DMS79 (cell line): ENCODE data around the gene CEP170.
"Not testable (repeated sequence)": the region's sequence is repeated elsewhere in the genome, so short reads cannot be mapped to it uniquely, and the experiment has no call there.

Experiments
- DNase-seq: peaks from one replicate; lab custom pipeline; 2025; lab: John Stamatoyannopoulos, UW

Gene CEP170

GRCh38 chr1:243173758-243174369 is 81.2 kb downstream of the CEP170 start:
- not testable (repeated sequence) for DNase-seq

DNA sequence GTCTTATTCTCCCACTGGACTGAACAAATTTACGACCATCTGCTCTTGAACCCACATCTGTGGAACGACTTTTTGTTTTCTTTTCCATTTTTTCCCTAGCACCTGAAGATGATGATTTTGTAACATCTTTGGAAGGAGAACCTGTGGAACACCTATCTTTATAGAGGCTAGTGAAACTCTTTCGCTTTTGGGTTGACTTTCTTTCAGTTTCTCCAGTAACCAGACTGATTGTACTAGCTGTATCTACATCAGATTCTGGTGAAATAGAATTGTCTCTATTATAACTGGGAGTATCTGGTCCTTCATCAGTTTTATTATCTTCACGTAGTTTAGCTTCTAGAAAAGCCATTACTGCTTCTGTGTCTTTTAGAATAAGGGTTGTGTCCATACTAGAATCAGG is 90.2 kb downstream of the CEP170 start:
- DNase-seq, result not testable (repeated sequence)

- DNase-seq, result not testable (repeated sequence)
Observed at GRCh38 chr1:243150906-243151305, 104.2 kb downstream of the CEP170 start.

- not testable (repeated sequence) for DNase-seq
Observed at GRCh38 chr1:243149120-243149519, 106.0 kb downstream of the CEP170 start.

GRCh38 chr1:243147351-243147750 is 107.7 kb downstream of the CEP170 start:
- DNase-seq, result not testable (repeated sequence)

DNA sequence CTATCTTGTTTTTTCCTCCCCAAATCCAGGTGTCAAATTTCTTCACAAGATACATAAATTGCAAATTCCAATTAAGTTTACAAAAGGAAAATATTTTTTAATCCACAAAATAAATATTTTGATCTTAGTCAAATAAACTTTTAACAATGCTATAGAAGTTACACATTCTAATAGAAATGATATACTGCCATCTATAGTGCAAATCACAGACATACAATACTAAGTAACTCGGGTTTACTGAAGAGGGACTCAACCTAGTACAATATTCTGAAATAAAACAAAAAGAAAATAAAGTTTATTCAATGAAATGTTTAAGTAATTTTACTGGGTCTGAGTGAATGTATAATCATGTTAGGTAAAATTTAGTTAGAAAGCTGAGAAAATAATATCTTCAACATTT is 114.6 kb downstream of the CEP170 start:
- DNase-seq, result not testable (repeated sequence)

- peak; percentile 67 for DNase-seq
Observed at GRCh38 chr1:243122876-243123409, 132.1 kb downstream of the CEP170 start.

DNA sequence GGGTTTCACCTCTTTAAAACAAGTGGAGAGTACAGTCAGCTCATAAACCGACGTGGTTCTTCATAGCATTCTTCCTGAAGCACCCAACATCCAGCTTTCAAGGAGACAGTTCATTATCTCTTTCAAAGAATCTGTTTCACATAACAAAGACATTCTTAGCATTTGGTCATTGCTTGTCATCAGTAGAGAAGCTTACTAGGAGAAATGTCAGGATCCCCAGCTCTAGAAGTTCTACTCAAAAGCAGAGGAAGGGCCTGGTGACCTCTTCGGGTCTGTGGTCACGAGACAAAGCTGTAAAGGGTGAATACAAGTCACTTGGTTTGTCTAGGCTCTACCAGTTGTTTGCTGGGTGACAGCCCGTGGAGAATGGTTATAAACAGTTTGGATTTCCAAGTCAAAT is 133.1 kb downstream of the CEP170 start:
- not testable (repeated sequence) for DNase-seq

GRCh38 chr1:243118601-243119322 is 136.3 kb downstream of the CEP170 start:
- DNase-seq, result not testable (repeated sequence)

DNA sequence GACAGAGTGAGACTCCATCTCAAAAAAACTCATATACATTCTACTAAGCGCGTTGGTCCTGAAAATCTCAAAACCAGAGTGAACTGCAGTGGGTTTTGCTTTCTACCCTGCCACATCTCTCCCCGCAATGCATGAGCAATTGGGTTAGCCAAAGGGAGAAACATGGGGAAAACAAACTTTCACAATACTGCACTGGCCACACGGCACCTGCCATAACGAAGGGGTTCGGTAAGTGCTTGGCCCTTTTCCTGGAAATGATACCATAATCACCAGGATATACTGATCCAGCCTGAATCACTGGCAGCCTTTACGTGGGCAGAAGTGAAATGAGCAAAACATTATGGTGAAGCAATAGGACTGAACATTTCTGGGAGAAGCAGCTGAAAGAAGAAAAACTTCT is 138.9 kb downstream of the CEP170 start:
- DNase-seq, result not testable (repeated sequence)

GRCh38 chr1:243114769-243115168 is 140.3 kb downstream of the CEP170 start:
- not testable (repeated sequence) for DNase-seq

DNA sequence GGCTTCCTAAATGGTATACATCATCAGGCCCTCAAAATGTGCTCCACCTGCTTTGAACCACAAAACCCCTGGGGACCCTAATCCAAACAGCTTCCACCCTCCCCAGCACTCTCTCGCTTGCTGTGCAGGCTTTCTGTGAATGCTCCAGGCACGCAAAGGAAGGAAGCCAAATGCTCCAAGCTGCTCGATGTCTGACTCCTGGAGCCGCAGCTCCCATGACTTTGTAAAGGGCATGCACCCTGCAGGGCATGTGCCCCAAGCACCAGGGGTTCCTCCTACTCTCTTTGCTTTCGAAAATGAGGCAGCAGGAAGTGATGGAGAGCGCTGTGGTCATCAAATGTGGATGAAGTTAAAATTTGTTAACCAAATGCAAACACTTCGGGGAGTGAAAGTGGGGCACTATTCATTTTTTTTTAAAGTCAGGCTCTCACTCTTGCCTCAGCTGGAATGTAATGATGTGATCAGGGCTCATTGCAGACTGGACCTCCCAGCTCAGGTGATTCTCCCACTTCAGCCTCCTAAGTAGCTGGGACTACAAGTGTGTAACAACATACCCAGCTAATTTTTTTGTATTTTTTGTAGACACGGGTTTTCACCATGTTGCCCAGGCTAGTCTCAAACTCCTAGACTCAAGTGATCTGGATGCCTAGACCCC is 140.9 kb downstream of the CEP170 start:
- peak; percentile 88 for DNase-seq

GRCh38 chr1:243107171-243107570 is 147.9 kb downstream of the CEP170 start:
- not testable (repeated sequence) for DNase-seq

- DNase-seq, result not testable (repeated sequence)
Observed at GRCh38 chr1:243105652-243106332, 149.3 kb downstream of the CEP170 start.

DNA sequence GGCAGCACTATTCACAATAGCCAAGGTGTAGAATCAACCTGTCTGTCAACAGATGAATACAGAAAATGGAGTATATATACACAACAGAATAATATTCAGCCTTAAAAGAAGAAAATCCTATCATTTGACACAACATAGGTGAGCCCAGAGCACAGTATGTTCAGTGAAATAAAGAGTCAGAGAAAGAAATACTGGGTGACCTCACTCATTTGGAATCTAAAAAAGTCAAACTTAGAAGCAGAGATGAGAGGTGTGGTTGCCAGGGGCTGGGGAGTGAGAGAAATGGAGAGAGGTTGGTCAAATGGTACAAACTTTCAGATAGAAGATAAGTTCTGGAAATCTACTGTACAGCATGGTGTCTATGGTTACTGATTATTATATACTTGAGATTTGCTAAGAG is 150.0 kb downstream of the CEP170 start:
- DNase-seq, result not testable (repeated sequence)

DNA sequence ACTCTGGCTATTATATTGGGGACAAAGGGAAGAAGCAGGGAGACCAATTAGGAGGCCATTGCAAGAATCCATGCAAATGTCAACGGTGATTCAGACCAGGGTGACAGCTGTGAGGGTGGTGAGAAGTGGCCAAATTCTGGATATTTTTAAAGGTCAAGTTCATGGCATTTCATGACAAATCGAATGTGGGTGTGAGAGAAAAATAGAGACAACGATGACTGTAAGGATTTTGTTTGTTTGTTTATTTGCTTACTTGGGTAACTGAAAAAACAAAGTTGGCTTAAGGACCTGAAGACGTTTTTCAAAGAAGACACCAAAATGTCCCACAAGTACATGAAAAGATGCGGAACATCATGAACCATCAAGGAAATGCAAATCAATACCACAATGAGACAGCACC is 150.6 kb downstream of the CEP170 start:
- DNase-seq, result not testable (repeated sequence)

GRCh38 chr1:243101551-243102050 is 153.5 kb downstream of the CEP170 start:
- not testable (repeated sequence) for DNase-seq

- not testable (repeated sequence) for DNase-seq
Observed at GRCh38 chr1:243087368-243087767, 167.7 kb downstream of the CEP170 start.
